H1 (cell line): Measurements from ENCODE around the gene ZSWIM2. TPM values are rescaled to one million over a fixed set of nuclear protein-coding genes. Genes with fewer than 3 reads are reported as not detected.

Experiments used
- CTCF ChIA-PET: fragments of 300-600 bp; sonication (Branson Sonifier 250); formaldehyde crosslinking; loops from one replicate; lab custom pipeline; 2021; ENCODE audit not compliant: partially characterized antibody; lab: Charles Lee
- POLR2A ChIA-PET: fragments of 300-600 bp; sonication (Branson Sonifier 250); formaldehyde crosslinking; loops from one replicate; lab custom pipeline; 2021; ENCODE audit warnings: inconsistent platforms; ENCODE audit not compliant: partially characterized antibody; lab: Charles Lee
- DNase-seq, 2 experiments: peaks; one replicate each; pipeline versions ENCODE4 v3.0.0 to v3.0.0-alpha.2; 2010 to 2022; ENCODE audit warnings: low spot score in 2 of 2, low read depth in 1 of 2, mixed read lengths in 1 of 2
- FAIRE-seq: peaks from 2 replicates; lab custom pipeline; 2011; peaks lifted over from hg19 to GRCh38; lab: Jason Lieb, UNC
- H2AFZ ChIP-seq: 2 replicates; pipeline ENCODE4 v1.8.1; 2012; ENCODE audit warnings: low read length, inconsistent platforms
- H2AK5ac ChIP-seq: 2 replicates; pipeline ENCODE4 v1.6.1; 2013; ENCODE audit warnings: low read depth, low read length
- H2BK120ac ChIP-seq: replicated peaks from 2 replicates; pipeline ENCODE3; 2013; ENCODE audit warnings: low read depth, low read length, inconsistent platforms
- H2BK12ac ChIP-seq: 2 replicates; pipeline ENCODE4 v1.6.1; 2013; ENCODE audit warnings: low read depth, low read length
- H2BK15ac ChIP-seq: 2 replicates; pipeline ENCODE4 v1.6.1; 2013; ENCODE audit warnings: low read length
- H2BK20ac ChIP-seq: 2 replicates; pipeline ENCODE4 v1.6.1; 2013; ENCODE audit warnings: low read length
- H2BK5ac ChIP-seq: 2 replicates; pipeline ENCODE4 v1.6.1; 2013; ENCODE audit warnings: low read depth, low read length
- H3K14ac ChIP-seq: 2 replicates; pipeline ENCODE4 v1.6.1; 2013; ENCODE audit warnings: inconsistent platforms; ENCODE audit not compliant: insufficient read length
- H3K18ac ChIP-seq: 2 replicates; pipeline ENCODE4 v1.6.1; 2013; ENCODE audit warnings: low read length; ENCODE audit errors: extremely low read depth
- H3K23ac ChIP-seq: 2 replicates; pipeline ENCODE4 v1.6.1; 2013; ENCODE audit warnings: inconsistent platforms; ENCODE audit not compliant: insufficient read length
- H3K23me2 ChIP-seq: 2 replicates; pipeline ENCODE4 v1.6.1; 2013; ENCODE audit warnings: low read depth, low read length
- H3K27ac ChIP-seq: 2 replicates; pipeline ENCODE4 v1.6.1; 2011; ENCODE audit warnings: low read depth, low read length, inconsistent platforms
- H3K27me3 ChIP-seq, 4 experiments: replicated peaks in 1 of 4; 1 replicate in 1 of 4; 2 replicates in 3 of 4; pipeline versions ENCODE4 v1.6.1 to v1.8.1; 2011 to 2013; ENCODE audit warnings: low read length in 3 of 4, mild to moderate bottlenecking in 3 of 4, inconsistent platforms in 2 of 4, mixed read lengths in 2 of 4, moderate library complexity in 1 of 4; ENCODE audit not compliant: control insufficient read depth in 3 of 4, insufficient read depth in 3 of 4; ENCODE audit errors: extremely low read depth in 1 of 4
- H3K36me3 ChIP-seq, 4 experiments: 2 replicates each; pipeline versions ENCODE4 v1.6.1 to v1.8.1; 2011 to 2013; ENCODE audit warnings: mild to moderate bottlenecking in 4 of 4, low read length in 3 of 4, moderate library complexity in 2 of 4, control low read depth in 1 of 4, inconsistent platforms in 1 of 4; ENCODE audit not compliant: insufficient read depth in 4 of 4, control insufficient read depth in 2 of 4
- H3K4ac ChIP-seq: replicated peaks from 2 replicates; pipeline ENCODE3; 2013; ENCODE audit warnings: low read length, low read depth, mixed read lengths, inconsistent platforms; ENCODE audit not compliant: insufficient read length
- H3K4me1 ChIP-seq, 4 experiments: replicated peaks in 1 of 4; 1 replicate in 1 of 4; 2 replicates in 3 of 4; pipeline versions ENCODE4 v1.6.1 to v1.8.1; 2011 to 2013; ENCODE audit warnings: low read length in 3 of 4, inconsistent platforms in 2 of 4, mixed read lengths in 1 of 4; ENCODE audit not compliant: insufficient read depth in 4 of 4, control insufficient read depth in 3 of 4
- H3K4me2 ChIP-seq, 2 experiments: 2 replicates each; pipeline versions ENCODE4 v1.6.1 to v1.8.1; 2011 to 2013; ENCODE audit warnings: low read depth in 2 of 2, low read length in 2 of 2, control low read depth in 1 of 2, inconsistent platforms in 1 of 2, mild to moderate bottlenecking in 1 of 2; ENCODE audit not compliant: insufficient read depth in 1 of 2
- H3K4me3 ChIP-seq, 4 experiments: fragments of 200-600, 300-600 bp in 1 of 4; sonication (generic), shearing (Covaris generic), sonication (Bioruptor Twin) in 1 of 4; 2 replicates each; pipeline versions ENCODE4 v1.5.1 to v1.8.1; 2011 to 2016; ENCODE audit warnings: low read length in 4 of 4, low read depth in 3 of 4, control low read depth in 2 of 4, inconsistent platforms in 2 of 4, mild to moderate bottlenecking in 2 of 4, mixed read lengths in 1 of 4, moderate library complexity in 1 of 4; ENCODE audit not compliant: insufficient read depth in 2 of 4; ENCODE audit errors: extremely low read depth in 1 of 4
- H3K56ac ChIP-seq: replicated peaks from 2 replicates; pipeline ENCODE3; 2013; ENCODE audit warnings: low read depth, mild to moderate bottlenecking, mixed read lengths, low read length, inconsistent platforms; ENCODE audit not compliant: insufficient read length
- H3K79me1 ChIP-seq: 2 replicates; pipeline ENCODE4 v1.6.1; 2013; ENCODE audit warnings: low read depth, low read length, control low read depth
- H3K79me2 ChIP-seq, 2 experiments: 2 replicates each; pipeline versions ENCODE4 v1.6.1 to v1.8.1; 2012 to 2013; ENCODE audit warnings: low read length in 2 of 2, mild to moderate bottlenecking in 2 of 2, inconsistent platforms in 1 of 2; ENCODE audit not compliant: insufficient read depth in 2 of 2, control insufficient read depth in 1 of 2
- H3K9ac ChIP-seq, 4 experiments: replicated peaks in 1 of 4; 1 replicate in 1 of 4; 2 replicates in 3 of 4; pipeline versions ENCODE4 v1.6.1 to v1.8.1; 2011 to 2013; ENCODE audit warnings: low read depth in 3 of 4, low read length in 3 of 4, control low read depth in 2 of 4, mild to moderate bottlenecking in 2 of 4, moderate library complexity in 2 of 4, inconsistent platforms in 1 of 4; ENCODE audit errors: extremely low read depth in 1 of 4
- H3K9me3 ChIP-seq, 2 experiments: 2 replicates each; pipeline versions ENCODE4 v1.6.1 to v1.8.1; 2012 to 2013; ENCODE audit warnings: mild to moderate bottlenecking in 2 of 2, moderate library complexity in 2 of 2, control low read depth in 1 of 2, inconsistent platforms in 1 of 2, low read depth in 1 of 2, low read length in 1 of 2, mixed read lengths in 1 of 2; ENCODE audit not compliant: insufficient read depth in 2 of 2
- H4K20me1 ChIP-seq, 2 experiments: replicated peaks in 1 of 2; 2 replicates each; pipeline versions ENCODE3 to v1.8.1; 2011 to 2013; ENCODE audit warnings: inconsistent platforms in 2 of 2, low read length in 2 of 2, mild to moderate bottlenecking in 1 of 2; ENCODE audit not compliant: insufficient read depth in 2 of 2, control insufficient read depth in 1 of 2
- H4K5ac ChIP-seq: 2 replicates; pipeline ENCODE4 v1.6.1; 2013; ENCODE audit warnings: low read length, low read depth, mixed read lengths, inconsistent platforms; ENCODE audit not compliant: insufficient read length
- H4K8ac ChIP-seq: 2 replicates; pipeline ENCODE4 v1.8.0; 2013; ENCODE audit warnings: mild to moderate bottlenecking, moderate library complexity, low read length, inconsistent platforms; ENCODE audit not compliant: insufficient read depth; ENCODE audit errors: extremely low read depth
- H4K91ac ChIP-seq: replicated peaks from 2 replicates; pipeline ENCODE3; 2013; ENCODE audit warnings: low read length, mixed read lengths, inconsistent platforms; ENCODE audit not compliant: insufficient read length
- CBX5 ChIP-seq: fragments of 300-800, 300-1000 bp; sonication (generic); IDR thresholded peaks from 2 replicates; pipeline ENCODE4 v1.7.1; 2016; ENCODE audit warnings: antibody characterized with exemption, low read length, low read depth
- CREB1 ChIP-seq: IDR thresholded peaks from 2 replicates; pipeline ENCODE4 v1.6.1; 2012; ENCODE audit warnings: inconsistent platforms
- KDM1A ChIP-seq: fragments of 200-600, 300-600 bp; sonication (generic); IDR thresholded peaks from 2 replicates; pipeline ENCODE4 v1.7.1; 2016; ENCODE audit warnings: mild to moderate bottlenecking, low read length, borderline replicate concordance
- MAFK ChIP-seq: IDR thresholded peaks from 2 replicates; pipeline ENCODE4 v1.6.1; 2012; ENCODE audit warnings: low read depth, mild to moderate bottlenecking, improper control_type of control experiment, low read length
- NRF1 ChIP-seq: IDR thresholded peaks from 2 replicates; pipeline ENCODE4 v1.6.1; 2011; ENCODE audit warnings: mild to moderate bottlenecking, low read depth, low read length, improper control_type of control experiment
- SAP30 ChIP-seq: fragments of 300-600 bp; sonication (generic); IDR thresholded peaks from 2 replicates; pipeline ENCODE4 v1.7.1; 2012; ENCODE audit warnings: low read length, moderate library complexity, mild to moderate bottlenecking, inconsistent platforms; ENCODE audit not compliant: insufficient read depth, insufficient replicate concordance
- SUZ12 ChIP-seq: fragments of 200-600 bp; sonication (generic); IDR thresholded peaks from 2 replicates; pipeline ENCODE4 v1.6.1; 2012; ENCODE audit warnings: mild to moderate bottlenecking, inconsistent platforms, low read length, moderate library complexity, mixed read lengths
- WGBS, 2 experiments: shearing (Covaris generic) in 1 of 2; methylation state at CpG; one replicate each; pipeline versions ENCODE4 v1.1.6 to v1.1.7; 2013 to 2015; ENCODE audit warnings: low lambda C conversion rate in 2 of 2, mixed read lengths in 2 of 2, inconsistent platforms in 1 of 2, low coverage in 1 of 2, missing lambda C conversion rate in 1 of 2; ENCODE audit not compliant: insufficient replicate concordance in 2 of 2, insufficient coverage in 1 of 2, insufficient read length in 1 of 2; ENCODE audit errors: extremely low coverage in 1 of 2, missing lambda C conversion rate in 1 of 2; 5-methylcytosine and 5-hydroxymethylcytosine counted together
- long read RNA-seq, 2 experiments: library from RNA in 1 of 2; library from capped mRNA in 1 of 2; stranded (forward); transcript quantifications; one replicate each; pipeline ENCODE4 v2.0.0, GENCODE V29; 2021; ENCODE audit warnings: inconsistent platforms in 1 of 2
- polyA minus RNA-seq, 3 experiments: library from RNA; depleted of rRNA, polyadenylated mRNA; stranded (reverse); fragments of >200 nt; gene quantifications; 1 replicate in 2 of 3; 2 replicates in 1 of 3; pipeline ENCODE4 v1.2.3, GENCODE V29; 2011
- polyA plus RNA-seq, 7 experiments: library from polyadenylated mRNA; depleted of rRNA in 3 of 7; stranded (reverse) in 5 of 7; unstranded in 2 of 7; fragments of >200 nt in 5 of 7; fragments of 200-250 nt in 2 of 7; gene quantifications; 1 replicate in 5 of 7; 2 replicates in 1 of 7; 4 replicates in 1 of 7; pipeline versions ENCODE4 v1.2.1 to v1.2.3, GENCODE V29; 2011 to 2013; ENCODE audit warnings: missing spikeins in 2 of 7, mixed read lengths in 2 of 7
- total RNA-seq: library from RNA; stranded (reverse); fragmentation: NEBNext Ultra II Directional; extraction: Animal tissue kit (Norgen Biotek cat#: 25700); gene quantifications from 2 replicates; pipeline ENCODE4 v1.2.1, GENCODE V29; 2021

The ZSWIM2 gene, protein sequence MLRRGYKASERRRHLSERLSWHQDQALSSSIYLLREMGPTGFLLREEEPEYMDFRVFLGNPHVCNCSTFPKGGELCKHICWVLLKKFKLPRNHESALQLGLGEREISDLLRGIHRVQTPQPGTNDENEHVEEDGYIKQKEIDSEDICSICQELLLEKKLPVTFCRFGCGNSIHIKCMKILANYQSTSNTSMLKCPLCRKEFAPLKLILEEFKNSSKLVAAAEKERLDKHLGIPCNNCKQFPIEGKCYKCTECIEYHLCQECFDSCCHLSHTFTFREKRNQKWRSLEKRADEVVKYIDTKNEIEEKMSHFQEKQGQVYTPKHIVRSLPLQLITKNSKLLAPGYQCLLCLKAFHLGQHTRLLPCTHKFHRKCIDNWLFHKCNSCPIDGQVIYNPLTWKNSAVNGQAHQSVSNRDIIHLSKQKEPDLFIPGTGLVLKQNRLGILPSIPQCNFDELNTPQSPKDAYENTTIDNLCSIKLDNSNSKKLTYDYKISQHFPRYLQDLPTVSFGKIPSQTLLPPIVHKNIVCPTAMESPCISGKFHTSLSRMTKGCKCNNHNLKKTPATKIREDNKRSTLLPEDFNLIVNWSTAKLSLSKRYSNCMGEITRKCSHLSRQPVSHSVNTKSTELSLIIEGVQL
- total RNA-seq (not detected in 2 replicates), polyA plus RNA-seq (2011; rRNA removed) (not detected in 2 replicates), polyA minus RNA-seq (2011; rRNA and poly(A)+ RNA removed) (not detected in 2 replicates)
- polyA plus RNA-seq (2011; cell fraction: cytosol; rRNA removed) = not detected
- not detected for polyA plus RNA-seq (2011; cell fraction: nucleus; rRNA removed)
- polyA plus RNA-seq (2012, experiment 1 of 2) = not detected in 4 replicates
- not detected for polyA plus RNA-seq (2012, experiment 2 of 2)
- polyA plus RNA-seq (2013, experiment 1 of 2) = 0.02 TPM
- polyA plus RNA-seq (2013, experiment 2 of 2) = 0.02 TPM
- polyA minus RNA-seq (2011; cell fraction: cytosol; rRNA and poly(A)+ RNA removed) = not detected
- polyA minus RNA-seq (2011; cell fraction: nucleus; rRNA and poly(A)+ RNA removed) = not detected
- long read RNA-seq, experiment 1 = 0 reads
- long read RNA-seq, experiment 2 = 0 reads

DNA sequence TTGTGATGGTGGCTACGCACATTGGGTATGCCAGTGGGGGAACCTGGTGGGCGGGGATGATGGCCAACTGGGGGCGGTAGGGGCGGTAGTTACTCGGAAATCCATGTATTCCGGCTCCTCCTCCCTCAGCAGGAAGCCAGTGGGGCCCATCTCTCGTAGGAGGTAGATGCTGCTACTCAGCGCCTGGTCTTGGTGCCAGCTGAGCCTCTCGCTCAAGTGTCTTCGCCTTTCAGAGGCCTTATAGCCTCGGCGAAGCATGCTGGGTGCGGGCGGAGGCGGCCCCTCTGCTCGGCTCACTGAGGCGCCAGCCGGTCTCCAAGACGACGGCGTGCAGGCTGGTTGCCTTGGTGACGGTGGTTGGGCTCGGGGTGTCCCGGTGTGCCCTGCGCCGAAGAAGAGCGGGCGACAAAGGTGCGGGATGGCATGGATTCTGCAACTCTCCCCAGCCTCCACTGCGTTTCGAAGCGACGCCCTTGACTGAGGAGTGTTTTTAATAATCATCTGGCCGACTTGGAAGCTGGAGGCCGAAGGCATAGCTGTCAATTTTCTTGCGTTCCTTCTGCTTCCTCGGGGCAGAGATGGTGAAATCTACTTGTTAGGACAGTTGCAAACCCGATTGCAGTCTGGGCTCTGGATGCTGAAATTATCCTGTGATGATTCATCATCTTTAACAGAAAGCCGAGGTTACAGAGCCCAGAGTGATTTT is at the start of gene ZSWIM2:
ZSWIM2 (minus strand) TSS at position 298 of the 706 bp plus-strand sequence; CDS start at position 258, 40 bp downstream.
- Histone ChIP-seq H3K4me2 (peak within 1 kb of the TSS; percentile 82 to 84), H4K20me1 (no peaks in the 10 kb centered on the region), H2AK5ac (no peak within 1 kb of the TSS), H3K23ac (no peak within 1 kb of the TSS), H3K4ac (no peak within 1 kb of the TSS), H3K27me3 (peaks cover 0 to 5% (median 0%) of the 10 kb centered on the region in 4 experiments; a peak in 2 of 7 replicates), H2BK15ac (peak within 1 kb of the TSS; percentile 92; the same call in 1 of the 2 replicates), H3K18ac (no peak within 1 kb of the TSS), H3K36me3 (no peaks in the 10 kb centered on the region), H3K9ac (peak within 1 kb of the TSS in 1 of 4 experiments; percentile 13; a peak in 1 of 7 replicates), H2BK120ac (no peak within 1 kb of the TSS), H2BK20ac (no peak within 1 kb of the TSS), H3K9me3 (no peaks in the 10 kb centered on the region), H3K79me2 (no peaks in the 10 kb centered on the region), H2AFZ (peak within 1 kb of the TSS; percentile 83), H3K4me3 (peak within 1 kb of the TSS; percentile 50 to 74 (median 56)), H3K56ac (no peak within 1 kb of the TSS), H4K8ac (peak within 1 kb of the TSS; percentile 59; the same call in 1 of the 2 replicates), H3K27ac (no peak within 1 kb of the TSS), H3K4me1 (peaks cover 0 to 4% (median 0%) of the 10 kb centered on the region in 4 experiments; a peak in 1 of 7 replicates), H4K5ac (no peak within 1 kb of the TSS), H3K14ac (no peak within 1 kb of the TSS), H2BK12ac (no peak within 1 kb of the TSS), H3K23me2 (peaks cover 6% of the 10 kb centered on the region), H3K79me1 (no peaks in the 10 kb centered on the region), H2BK5ac (0 out of 2 replicates have a peak within 1 kb of the TSS, but pooled peaks have one; percentile 12), H4K91ac (no peak within 1 kb of the TSS)
- DNase-seq = peak; percentile 72 to 95
- POLR2A ChIA-PET = interaction anchor here (0.6 kb wide), 1 partner anchor 215 kb away, joined by 3 read pairs; no protein-coding TSS in a partner anchor
- CTCF ChIA-PET = interaction anchor here (0.6 to 1.0 kb wide), 3 partner anchors 114 to 606 kb away, joined by 3 to 4 read pairs (median 3); no protein-coding TSS in a partner anchor
- FAIRE-seq = peak; percentile 50
- WGBS, 2 experiments = 5% methylated on average over 38 of the region's 39 CpGs; no CpG with 5 or more reads in 1 of the 2 experiments
- TF ChIP-seq CREB1 = peak; percentile 43; the same call in 1 of the 2 replicates
- TF ChIP-seq SAP30 = peak; percentile 91
- TF ChIP-seq NRF1 = no peak
- TF ChIP-seq MAFK = no peak
- peak; percentile 6; the same call in 1 of the 2 replicates for TF ChIP-seq KDM1A
- no peak for TF ChIP-seq CBX5
- TF ChIP-seq SUZ12 = no peak
